T-helper 17 cell (primary cell): ENCODE data around the gene HNF1A. TPM values are rescaled to one million over a fixed set of nuclear protein-coding genes. Genes with fewer than 3 reads are reported as not detected.

Source experiments
- ATAC-seq: fragments of 150-1000 bp; cut with Tn5 transposase; 2 replicates; pipeline ENCODE4 v1.10.0; 2021; ENCODE audit warnings: mild to moderate bottlenecking, moderate library complexity
- DNase-seq, 3 donors: peaks; one replicate each; pipeline versions ENCODE4 v3.0.0 to v3.0.0-alpha.2; 2020 to 2021
- H3K9me3 ChIP-seq: one replicate; pipeline ENCODE4 v1.7.0; 2013; ENCODE audit warnings: low read length, mild to moderate bottlenecking; ENCODE audit not compliant: control insufficient read depth, poor library complexity, severe bottlenecking
- H3K27ac Mint-ChIP-seq: one replicate; pipeline ENCODE4 v1.8.0; 2022; ENCODE audit warnings: mild to moderate bottlenecking, moderate library complexity, mixed read lengths
- H3K27me3 Mint-ChIP-seq: one replicate; pipeline ENCODE4 v1.8.0; 2022; ENCODE audit warnings: mixed read lengths
- H3K36me3 Mint-ChIP-seq: one replicate; pipeline ENCODE4 v1.8.0; 2022; ENCODE audit warnings: low read depth, mixed read lengths
- H3K4me1 Mint-ChIP-seq: one replicate; pipeline ENCODE4 v1.8.0; 2022; ENCODE audit warnings: mild to moderate bottlenecking, mixed read lengths
- H3K4me3 Mint-ChIP-seq: one replicate; pipeline ENCODE4 v1.8.0; 2022; ENCODE audit warnings: mild to moderate bottlenecking, moderate library complexity, mixed read lengths
- total RNA-seq, 4 donors: library from RNA in 2 of 4; stranded (reverse) in 2 of 4; gene quantifications; one replicate each; pipeline ENCODE4 v1.2.3 and lab custom pipeline; 2022 to 2026

HNF1A gene
- total RNA-seq, 2 donors from 2014 or later, result not detected

DNA sequence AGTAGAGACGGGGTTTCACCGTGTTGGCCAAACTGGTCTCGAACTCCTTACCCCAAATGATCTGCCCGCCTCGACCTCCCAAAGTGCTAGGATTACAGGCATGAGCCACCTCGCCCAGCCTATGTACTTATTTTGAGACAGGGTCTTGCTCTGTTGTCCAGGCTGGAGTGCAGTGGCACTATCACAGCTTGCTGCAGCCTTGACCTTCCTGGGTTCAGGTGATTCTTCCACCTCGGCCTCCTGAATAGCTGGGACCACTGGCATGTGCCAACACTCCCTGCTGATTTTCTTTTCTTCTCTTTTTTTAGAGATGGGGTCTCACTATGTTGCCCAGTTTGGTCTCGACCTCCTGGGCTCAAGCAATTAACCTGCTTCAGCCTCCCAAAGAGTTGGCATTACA lies 14.0 kb upstream of the HNF1A start:
- Mint-ChIP-seq H3K27me3 (peaks cover 10% of the 10 kb centered on the region), H3K27ac (peak overlapping the region; percentile 21), H3K36me3 (no peaks in the 10 kb centered on the region), H3K4me3 (no peak overlapping the region), H3K4me1 (peaks cover 6% of the 10 kb centered on the region)
- DNase-seq, result no peak
- no peaks in the 10 kb centered on the region for H3K9me3 ChIP-seq
- no peak for ATAC-seq

DNA sequence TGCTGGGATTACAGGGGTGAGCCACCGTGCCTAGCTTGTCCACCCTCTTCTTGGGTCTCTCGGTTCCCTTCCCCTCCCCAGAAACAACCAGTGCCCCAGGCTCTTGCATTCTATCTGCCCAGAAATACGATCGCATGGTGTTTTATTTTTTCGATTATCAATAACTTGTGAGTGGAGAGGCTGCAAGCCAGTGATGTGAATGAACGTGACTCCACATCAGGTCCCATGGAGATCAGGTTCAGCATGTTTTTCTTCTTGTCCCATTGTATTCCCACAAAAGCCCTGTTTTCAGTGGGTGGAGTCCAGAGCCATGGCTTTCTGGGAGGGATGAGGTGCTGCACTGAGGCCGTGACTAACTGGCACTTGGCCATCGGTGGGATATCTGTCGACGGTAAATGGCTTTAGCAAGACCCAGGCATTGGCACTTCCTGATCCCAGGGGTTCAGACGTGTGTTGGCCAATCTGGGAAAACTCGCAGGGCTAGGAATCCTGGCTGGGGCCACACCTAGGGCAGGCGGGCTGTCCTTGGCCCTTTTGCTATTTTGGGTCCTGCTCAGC lies 12.7 kb upstream of the HNF1A start:
- H3K27ac Mint-ChIP-seq, result no peak overlapping the region
- H3K4me3 Mint-ChIP-seq, result no peak overlapping the region
- no peaks in the 10 kb centered on the region for H3K36me3 Mint-ChIP-seq
- peaks cover 10% of the 10 kb centered on the region for H3K27me3 Mint-ChIP-seq
- ATAC-seq (no peak), DNase-seq (no peak)
- peaks cover 1% of the 10 kb centered on the region for H3K4me1 Mint-ChIP-seq
- no peaks in the 10 kb centered on the region for H3K9me3 ChIP-seq

DNA sequence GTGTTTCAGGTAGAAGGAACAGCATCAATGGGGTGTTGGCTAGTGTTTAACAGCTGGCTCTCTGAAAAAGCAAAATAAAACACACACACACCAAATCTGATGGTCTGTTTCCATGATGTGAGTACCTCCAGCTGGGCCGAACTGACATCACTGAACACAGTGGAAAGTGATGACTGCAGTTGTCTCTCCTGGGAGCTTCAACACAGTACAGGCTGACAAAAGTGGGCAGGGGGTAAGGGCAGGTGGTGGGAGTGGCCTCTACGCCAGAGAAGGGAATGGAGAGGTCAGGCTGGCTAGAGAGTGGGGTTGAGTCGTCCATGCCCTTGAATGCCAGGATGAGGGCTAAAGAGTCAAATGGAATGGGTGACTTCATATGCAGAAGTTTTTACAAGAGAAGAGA lies 8.0 kb upstream of the HNF1A start:
- H3K27ac Mint-ChIP-seq, result no peak overlapping the region
- ATAC-seq (no peak), DNase-seq (no peak)
- H3K9me3 ChIP-seq, result no peaks in the 10 kb centered on the region
- H3K4me3 Mint-ChIP-seq, result no peak overlapping the region
- no peaks in the 10 kb centered on the region for H3K36me3 Mint-ChIP-seq
- no peaks in the 10 kb centered on the region for H3K4me1 Mint-ChIP-seq
- H3K27me3 Mint-ChIP-seq, result peaks cover 5% of the 10 kb centered on the region

DNA sequence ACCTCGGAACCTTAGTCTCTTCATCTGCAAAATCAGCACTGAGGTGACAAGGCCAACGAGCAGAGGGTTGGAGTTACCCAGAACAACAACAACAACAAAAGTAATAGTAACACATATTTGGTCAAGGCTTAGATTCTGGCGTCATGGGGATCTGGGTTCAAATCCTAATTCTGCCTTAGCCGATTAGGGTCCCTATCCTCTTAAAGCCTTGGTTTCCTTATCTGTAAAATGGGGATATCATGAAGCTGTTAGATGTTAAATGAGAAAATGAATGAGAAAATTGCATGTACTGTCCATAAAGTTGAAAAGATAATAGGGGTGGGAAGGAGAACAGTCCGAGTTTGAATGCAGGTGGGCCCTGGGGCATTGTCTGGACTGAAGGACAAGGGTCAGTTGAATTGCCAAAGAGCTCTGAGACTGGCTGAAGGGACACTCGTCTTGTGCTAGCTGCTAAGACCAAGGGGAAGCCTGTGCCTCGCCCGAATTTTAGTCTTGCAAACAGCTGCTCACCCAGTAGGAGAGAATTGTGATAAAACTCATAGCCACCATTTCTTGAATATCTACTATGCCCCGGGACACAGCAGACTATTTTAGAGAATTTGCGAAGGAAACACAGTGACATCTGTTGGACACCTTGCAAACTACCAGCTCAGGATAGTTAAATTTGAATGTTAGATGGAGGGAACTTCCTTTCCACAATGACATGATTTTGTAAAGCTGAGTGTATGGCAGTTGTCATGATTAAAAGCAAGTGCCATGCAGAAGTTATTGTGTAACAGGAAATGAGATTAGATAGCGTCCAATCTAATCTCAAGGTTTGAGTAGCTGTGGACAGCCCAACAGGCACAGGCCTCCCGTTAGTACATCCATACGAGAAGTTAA lies 6.8 kb upstream of the HNF1A start:
- ATAC-seq (peak; percentile 96), DNase-seq (no peak)
- H3K9me3 ChIP-seq, result no peaks in the 10 kb centered on the region
- Mint-ChIP-seq H3K36me3 (no peaks in the 10 kb centered on the region), H3K27me3 (no peaks in the 10 kb centered on the region), H3K4me1 (no peaks in the 10 kb centered on the region), H3K27ac (no peak overlapping the region), H3K4me3 (no peak overlapping the region)

DNA sequence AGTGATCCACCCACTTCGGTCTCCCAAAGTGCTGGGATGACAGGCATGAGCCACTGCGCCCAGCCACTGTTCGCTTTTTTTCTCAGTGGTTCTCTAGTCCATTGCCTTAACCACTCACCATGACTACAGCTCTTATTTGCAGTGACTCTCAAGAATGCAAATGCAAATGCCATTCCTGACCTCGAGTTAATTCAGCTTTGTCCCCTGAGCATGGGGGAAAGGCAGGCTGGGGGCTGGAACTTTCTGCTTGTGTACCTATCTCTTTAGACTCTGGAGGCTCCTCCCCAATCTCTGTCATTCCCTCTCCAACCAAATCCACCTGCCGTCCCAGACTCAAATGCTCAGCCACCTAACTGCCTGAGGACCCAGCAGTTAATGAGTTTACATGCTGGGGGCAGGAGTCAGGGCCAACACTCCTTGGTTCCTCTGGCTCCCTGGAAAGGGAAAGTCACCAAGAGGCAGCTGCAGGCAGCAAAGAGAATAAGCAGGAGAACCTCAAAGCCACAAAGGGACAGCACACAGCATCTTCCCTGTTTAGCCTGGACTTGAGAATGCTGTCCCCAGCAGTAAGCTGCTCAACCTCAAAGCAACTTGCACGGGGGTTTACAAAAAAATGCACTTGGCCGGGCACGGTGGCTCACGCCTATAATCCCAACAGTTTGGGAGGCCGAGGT lies 5.3 kb upstream of the HNF1A start:
- Mint-ChIP-seq H3K27ac (no peak overlapping the region), H3K4me3 (no peak overlapping the region), H3K36me3 (no peaks in the 10 kb centered on the region), H3K4me1 (no peaks in the 10 kb centered on the region), H3K27me3 (no peaks in the 10 kb centered on the region)
- DNase-seq (no peak), ATAC-seq (no peak)
- no peaks in the 10 kb centered on the region for H3K9me3 ChIP-seq

DNA sequence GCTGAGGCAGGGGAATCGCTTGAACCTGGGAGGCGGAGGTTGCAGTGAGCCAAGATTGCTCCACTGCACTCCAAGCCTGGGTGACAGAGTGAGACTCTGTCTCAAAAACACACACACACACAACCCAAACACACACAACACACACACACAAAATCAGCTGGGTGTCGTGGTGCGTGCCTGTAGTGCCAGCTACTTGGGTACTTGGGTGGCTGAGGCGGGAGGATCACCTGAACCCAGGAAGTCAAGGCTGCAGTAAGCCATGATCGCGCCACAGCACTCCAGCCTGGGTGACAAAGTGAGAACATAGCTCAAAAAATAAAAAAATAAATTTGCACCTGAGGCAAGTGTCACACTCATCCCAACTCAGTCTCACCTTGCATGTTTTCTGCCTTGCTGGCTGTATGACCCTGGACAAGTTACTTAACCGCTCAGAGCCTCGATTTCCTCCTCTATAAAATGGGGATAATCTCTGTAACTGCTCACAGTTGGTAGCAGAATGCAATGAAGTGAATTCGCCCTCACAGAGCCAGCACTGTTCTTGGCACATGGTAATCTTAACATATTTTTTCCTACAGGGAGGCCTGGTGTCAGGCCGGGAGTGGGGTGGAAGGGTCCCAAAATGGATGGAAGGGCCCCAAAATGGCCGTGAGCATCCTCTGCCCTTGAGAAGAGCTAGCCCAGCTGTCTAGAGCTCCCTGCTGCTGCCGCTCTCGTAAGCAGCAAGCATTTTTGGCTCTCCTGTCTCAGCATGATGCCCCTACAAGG lies 630 bp upstream of the HNF1A start:
- DNase-seq (no peak), ATAC-seq (no peak)
- Mint-ChIP-seq H3K36me3 (peaks cover 3% of the 10 kb centered on the region), H3K27ac (no peak overlapping the region), H3K4me3 (no peak overlapping the region), H3K4me1 (peaks cover 2% of the 10 kb centered on the region), H3K27me3 (peaks cover 5% of the 10 kb centered on the region)
- no peaks in the 10 kb centered on the region for H3K9me3 ChIP-seq

DNA sequence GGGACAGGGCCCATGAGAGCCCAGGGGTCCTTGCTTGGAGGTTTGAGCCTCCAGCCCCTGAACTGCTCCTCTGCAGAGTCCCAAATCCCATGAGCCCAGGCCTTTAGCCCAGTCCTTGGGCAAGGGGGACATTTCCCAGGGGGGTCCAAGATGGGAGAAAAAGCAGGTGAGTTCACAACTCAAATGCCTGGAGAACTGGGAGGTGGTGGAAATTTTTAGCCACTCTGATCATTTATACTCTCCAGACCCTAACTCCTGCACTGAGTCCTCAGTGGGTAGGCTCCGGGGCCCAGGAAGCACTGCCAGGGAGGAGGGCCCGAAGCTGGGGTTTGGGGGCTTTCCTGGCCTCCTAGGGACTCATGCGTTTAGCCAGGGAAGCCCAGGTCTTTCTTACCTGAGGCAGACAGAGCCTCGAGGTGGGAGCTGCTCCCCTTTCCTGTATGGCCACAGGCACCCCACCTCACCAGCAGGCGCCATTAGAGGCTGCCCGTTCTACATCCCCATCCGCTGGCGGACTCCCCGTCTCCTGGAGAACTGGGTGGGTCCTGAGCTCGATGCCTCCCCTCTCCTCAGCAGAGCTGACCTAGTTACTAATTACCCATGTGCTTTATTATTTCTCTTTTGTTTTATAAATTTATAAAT lies 998 bp downstream of the HNF1A start:
- ATAC-seq (no peak), DNase-seq (no peak)
- peaks cover 5% of the 10 kb centered on the region for H3K4me1 Mint-ChIP-seq
- no peaks in the 10 kb centered on the region for H3K9me3 ChIP-seq
- no peak overlapping the region for H3K4me3 Mint-ChIP-seq
- no peak overlapping the region for H3K27ac Mint-ChIP-seq
- peaks cover 3% of the 10 kb centered on the region for H3K36me3 Mint-ChIP-seq
- H3K27me3 Mint-ChIP-seq, result peaks cover 5% of the 10 kb centered on the region

DNA sequence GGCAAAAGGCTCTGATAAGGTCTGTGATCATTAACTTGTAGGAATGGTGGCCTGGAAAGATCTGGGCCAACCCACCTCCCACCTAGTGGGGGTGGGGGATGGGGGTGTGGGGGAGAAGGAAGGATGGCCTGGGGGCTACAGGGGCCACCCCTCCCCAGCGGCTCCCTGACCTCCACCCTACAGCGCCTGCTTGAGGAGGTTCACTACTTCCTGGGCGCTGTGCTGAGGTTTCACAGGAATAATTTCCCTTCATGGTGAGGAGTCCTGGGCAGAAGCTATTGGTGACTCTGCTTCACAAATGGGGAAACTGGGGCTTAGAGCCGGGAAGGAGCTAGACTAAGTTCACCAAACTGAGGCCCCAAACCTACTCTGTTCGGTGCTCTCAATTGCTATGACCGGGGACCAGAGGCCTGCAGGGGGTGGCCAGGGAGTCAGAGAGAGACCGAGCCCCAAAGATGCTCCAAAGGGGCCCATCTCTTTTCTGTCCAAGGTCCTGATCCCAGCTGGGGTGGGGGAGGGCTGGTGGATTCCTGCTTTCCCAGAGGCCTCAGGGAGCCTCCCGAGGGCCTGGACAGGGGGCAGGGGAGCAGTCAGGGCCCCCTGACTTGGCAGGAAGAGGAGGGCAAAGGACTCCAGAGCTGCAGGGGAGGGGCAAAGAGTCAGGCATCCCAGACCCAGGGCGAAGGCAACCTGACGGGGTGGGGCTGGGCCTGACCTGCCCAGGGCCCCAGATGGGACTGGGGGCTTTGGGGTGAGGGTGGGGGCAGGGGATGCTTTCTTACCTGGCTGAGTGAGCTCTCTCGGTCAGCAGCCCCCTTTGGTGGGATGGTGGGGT lies 1.7 kb downstream of the HNF1A start:
- H3K36me3 Mint-ChIP-seq, result peaks cover 3% of the 10 kb centered on the region

DNA sequence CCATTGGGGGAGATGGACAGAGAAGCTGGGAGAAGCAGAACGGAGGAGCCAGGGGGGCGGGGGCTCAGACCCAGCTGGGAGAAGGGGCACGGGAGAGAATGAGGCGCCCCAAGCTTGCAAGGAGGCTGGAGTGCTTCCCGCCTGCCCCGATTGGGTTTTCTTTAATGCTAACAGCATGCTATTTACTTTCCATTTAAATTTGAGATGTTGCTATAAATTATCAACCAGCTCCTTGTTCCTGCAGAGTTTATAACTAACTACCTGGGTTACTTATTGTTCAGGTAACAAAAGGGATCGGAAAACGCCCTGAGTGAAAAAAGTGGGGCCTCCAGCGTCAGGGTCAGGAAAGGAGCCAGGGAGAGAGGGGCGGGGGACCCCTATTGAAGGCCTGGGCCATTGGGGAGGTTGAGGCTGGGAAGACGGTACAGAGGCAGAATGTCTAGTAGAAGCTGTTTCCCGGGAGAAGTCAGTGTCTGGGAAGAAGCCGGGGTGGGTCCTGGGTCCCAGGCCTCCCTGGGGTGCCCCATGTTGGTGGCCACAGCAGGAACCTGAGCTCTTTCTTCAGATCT lies 2.5 kb downstream of the HNF1A start:
- ATAC-seq, result no peak
- H3K27me3 Mint-ChIP-seq, result peaks cover 5% of the 10 kb centered on the region
- no peaks in the 10 kb centered on the region for H3K9me3 ChIP-seq
- H3K4me1 Mint-ChIP-seq, result peaks cover 5% of the 10 kb centered on the region
- H3K36me3 Mint-ChIP-seq, result peaks cover 3% of the 10 kb centered on the region
- H3K27ac Mint-ChIP-seq, result no peak overlapping the region
- no peak for DNase-seq
- H3K4me3 Mint-ChIP-seq, result no peak overlapping the region

More for the DNA sequence above, 1.7 kb downstream of the HNF1A start:
- Mint-ChIP-seq H3K4me3 (no peak overlapping the region), H3K4me1 (peaks cover 5% of the 10 kb centered on the region), H3K27me3 (peaks cover 5% of the 10 kb centered on the region), H3K27ac (no peak overlapping the region)
- DNase-seq (no peak), ATAC-seq (no peak)
- no peaks in the 10 kb centered on the region for H3K9me3 ChIP-seq

DNA sequence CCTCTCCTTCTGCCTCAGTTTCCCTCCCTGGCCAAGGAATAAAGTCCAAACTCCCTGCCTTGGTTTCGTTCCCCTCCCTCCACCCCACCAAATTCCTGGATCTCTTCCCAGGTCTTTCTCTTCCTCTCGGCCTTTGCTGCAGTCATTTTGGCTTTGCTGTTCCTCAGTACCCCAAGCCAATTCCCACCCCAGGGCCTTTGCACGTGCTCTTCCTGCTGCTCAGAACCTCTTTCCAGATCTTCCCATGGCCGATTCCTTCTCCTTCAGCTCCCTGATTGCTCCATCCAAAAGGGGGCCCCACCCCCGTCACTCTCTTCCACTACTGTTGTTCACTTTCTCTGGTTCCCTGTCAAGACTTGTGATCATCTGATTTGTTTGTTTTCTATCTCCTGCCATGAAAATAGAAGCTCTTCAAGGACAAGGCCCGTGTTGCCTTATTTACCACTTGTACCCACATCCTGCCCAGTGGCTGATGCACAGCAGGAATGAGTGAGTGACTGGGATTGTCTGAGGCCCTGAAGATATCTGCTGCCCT lies 3.1 kb downstream of the HNF1A start:
- no peak for ATAC-seq
- H3K4me3 Mint-ChIP-seq, result no peak overlapping the region
- H3K27me3 Mint-ChIP-seq, result peaks cover 5% of the 10 kb centered on the region
- H3K27ac Mint-ChIP-seq, result no peak overlapping the region
- H3K9me3 ChIP-seq, result no peaks in the 10 kb centered on the region
- H3K4me1 Mint-ChIP-seq, result peaks cover 5% of the 10 kb centered on the region
- H3K36me3 Mint-ChIP-seq, result peaks cover 3% of the 10 kb centered on the region
- no peak for DNase-seq

DNA sequence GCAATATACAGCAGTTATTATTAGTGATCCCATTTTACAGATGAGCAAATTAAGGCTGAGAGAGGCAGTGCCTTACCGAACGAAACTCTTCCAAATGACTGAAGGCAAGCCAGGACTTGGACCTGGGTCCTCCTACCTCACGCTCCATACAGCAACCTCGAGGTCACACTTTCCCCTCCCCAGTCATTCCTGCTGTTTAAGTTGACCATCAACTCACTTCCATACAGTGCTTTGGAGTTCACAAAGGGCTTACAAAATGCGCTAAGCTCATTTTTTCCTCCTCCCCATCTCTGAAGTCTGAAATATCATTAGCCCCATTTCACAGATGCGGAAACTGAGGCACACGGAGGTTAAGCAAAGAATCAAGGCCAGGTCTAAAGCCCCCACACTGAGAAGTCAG lies 4.3 kb downstream of the HNF1A start:
- Mint-ChIP-seq H3K27ac (no peak overlapping the region), H3K4me3 (no peak overlapping the region), H3K4me1 (peaks cover 5% of the 10 kb centered on the region), H3K27me3 (peaks cover 5% of the 10 kb centered on the region), H3K36me3 (peaks cover 3% of the 10 kb centered on the region)
- H3K9me3 ChIP-seq, result no peaks in the 10 kb centered on the region
- ATAC-seq (no peak), DNase-seq (no peak)

DNA sequence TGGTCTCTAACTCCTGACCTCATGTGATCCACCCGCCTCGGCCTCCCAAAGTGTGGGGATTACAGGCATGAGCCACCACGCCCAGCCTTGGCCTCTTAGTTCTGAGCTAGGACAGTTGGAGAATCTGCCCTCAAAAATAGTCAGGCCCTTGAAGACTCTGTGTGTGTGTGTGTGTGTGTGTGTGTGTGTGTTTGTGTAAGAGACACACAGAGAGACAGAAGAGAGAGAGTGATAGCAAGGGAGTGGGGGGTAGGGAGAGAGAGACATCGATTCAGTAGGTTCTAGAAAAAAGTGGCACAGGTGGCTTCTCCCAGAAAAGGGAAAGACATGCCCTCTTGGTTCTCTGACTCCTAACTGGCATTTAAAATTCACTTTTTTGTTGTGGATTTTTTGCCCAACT lies 5.4 kb downstream of the HNF1A start:
- peaks cover 5% of the 10 kb centered on the region for H3K4me1 Mint-ChIP-seq
- no peaks in the 10 kb centered on the region for H3K9me3 ChIP-seq
- H3K27ac Mint-ChIP-seq, result no peak overlapping the region
- no peak for DNase-seq
- peaks cover 5% of the 10 kb centered on the region for H3K27me3 Mint-ChIP-seq
- no peak for ATAC-seq
- H3K36me3 Mint-ChIP-seq, result peaks cover 3% of the 10 kb centered on the region
- no peak overlapping the region for H3K4me3 Mint-ChIP-seq
